ENCODE measurements around the gene SRGAP2C.
"Not testable (repeated sequence)": the region's sequence is repeated elsewhere in the genome, so short reads cannot be mapped to it uniquely, and the experiment has no call there.

Gene SRGAP2C

GRCh38 chr1:121421490-121421889, 236.7 kb downstream of the SRGAP2C start:
- not testable (repeated sequence) for FAIRE-seq; DNase-seq (ENCODE audit: insufficient read length, low spot score)
- TF ChIP-seq SPI1 (IDR thresholded peaks at IDR 0.05; ENCODE audit: low read depth, low read length) = peak; percentile 15; the same call in 1 of the 2 replicates

DNA sequence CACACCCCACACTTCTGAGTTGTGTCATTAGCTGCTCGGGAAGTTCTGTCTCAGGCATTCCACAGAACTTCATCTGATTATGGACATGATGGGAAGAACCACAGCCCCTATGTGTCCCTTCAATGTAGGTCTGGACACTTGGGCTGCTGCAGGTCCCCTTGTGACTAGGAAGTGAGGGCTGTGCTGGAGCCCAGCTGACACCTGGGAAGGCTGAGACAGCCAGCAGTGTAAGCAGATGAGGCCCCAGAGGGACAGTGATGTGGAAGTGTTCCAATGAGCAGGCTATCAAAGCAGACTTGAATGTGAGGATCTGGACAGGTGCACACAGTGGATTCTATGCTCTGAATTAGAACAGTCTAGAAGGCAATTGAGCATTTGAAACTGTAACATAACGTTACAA, 239.2 kb downstream of the SRGAP2C start:
- FAIRE-seq; DNase-seq (ENCODE audit: insufficient read length, low spot score): not testable (repeated sequence)

DNA sequence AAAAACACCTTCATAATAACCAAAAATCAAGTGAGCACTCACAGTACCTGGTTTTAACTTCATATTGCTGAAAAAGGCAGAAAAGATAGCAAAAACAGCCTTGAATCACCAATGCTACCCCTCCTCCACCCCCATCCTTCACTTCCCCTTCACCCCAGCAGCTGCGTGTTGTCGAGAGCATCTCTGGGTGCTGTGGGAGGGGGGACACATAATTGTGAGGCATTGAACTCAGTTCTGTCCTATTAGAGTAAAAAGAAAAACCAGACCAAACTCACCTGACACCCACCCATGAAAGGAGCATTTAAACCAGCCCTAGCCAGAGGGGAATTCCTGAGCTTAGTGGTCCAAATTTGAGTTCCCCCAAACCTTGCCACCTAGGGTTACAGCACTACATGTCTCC, 248.7 kb downstream of the SRGAP2C start:
- FAIRE-seq; DNase-seq (ENCODE audit: insufficient read length, low spot score): not testable (repeated sequence)

GRCh38 chr1:121438862-121439261, 254.1 kb downstream of the SRGAP2C start:
- FAIRE-seq = not testable (repeated sequence)

DNA sequence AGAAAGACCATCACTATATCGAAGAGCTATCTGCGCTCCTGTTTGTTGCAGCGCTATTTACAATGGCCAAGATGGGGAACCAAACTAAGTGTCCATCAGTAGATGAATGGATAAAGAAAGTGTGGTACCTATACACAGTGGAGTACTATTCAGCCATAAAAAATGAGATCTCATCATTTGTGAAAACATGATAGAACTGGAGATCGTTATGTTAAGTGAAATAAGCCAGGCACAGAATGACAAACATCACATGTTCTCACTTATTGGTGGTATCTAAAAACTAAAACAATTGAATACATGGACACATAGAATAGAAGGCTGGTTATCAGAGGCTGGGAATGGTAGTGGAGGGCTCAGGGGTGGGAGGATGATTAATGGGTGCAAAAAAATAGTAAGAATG, 256.2 kb downstream of the SRGAP2C start:
- TF ChIP-seq PAX5 (IDR thresholded peaks at IDR 0.05; ENCODE audit: insufficient read depth, low read length, severe bottlenecking) = no peak
- TF ChIP-seq TAF1 (IDR thresholded peaks at IDR 0.05; ENCODE audit: low read depth, low read length) = no peak
- TF ChIP-seq POLR2AphosphoS5 (IDR thresholded peaks at IDR 0.05; ENCODE audit: low read depth, low read length) = no peak
- no peak for TF ChIP-seq POU2F2 (IDR thresholded peaks at IDR 0.05; ENCODE audit: low read depth, low read length)
- no peak for TF ChIP-seq POLR2A (IDR thresholded peaks at IDR 0.05; ENCODE audit: low read depth, low read length)
- TF ChIP-seq SPI1 (IDR thresholded peaks at IDR 0.05; ENCODE audit: low read depth, low read length) = no peak
- DNase-seq (ENCODE audit: insufficient read length, low spot score) (no peak), FAIRE-seq (no peak)

More at GRCh38 chr1:121438862-121439261, 254.1 kb downstream of the SRGAP2C start:
- not testable (repeated sequence) for DNase-seq (ENCODE audit: insufficient read length, low spot score)
